GM19395 (cell line): Measurements from ENCODE around the gene SEPTIN12.
A peak's percentile ranks its signal among the peaks of the same experiment; 100 is the strongest.

Experiments
- ATAC-seq: cut with Tn5 transposase; IDR thresholded peaks from one replicate; pipeline ENCODE4 v1.9.1; 2021; ENCODE audit warnings: mild to moderate bottlenecking, moderate library complexity; ENCODE audit not compliant: unreplicated experiment

Gene SEPTIN12

GRCh38 chr16:4803401-4803844, 15.3 kb upstream of the SEPTIN12 start:
- ATAC-seq, result no peak

GRCh38 chr16:4802659-4803287, 14.6 kb upstream of the SEPTIN12 start:
- peak; percentile 89 for ATAC-seq

- peak; percentile 66 for ATAC-seq
Measured at GRCh38 chr16:4801962-4802658, 14.0 kb upstream of the SEPTIN12 start, which contains the start of gene ROGDI. ROGDI (minus strand) TSS chr16:4802633; CDS start chr16:4802571, 62 bp downstream.

- no peak for ATAC-seq
Measured at GRCh38 chr16:4801051-4801961, 13.2 kb upstream of the SEPTIN12 start.

GRCh38 chr16:4800290-4801041, 12.3 kb upstream of the SEPTIN12 start:
- ATAC-seq, result no peak

GRCh38 chr16:4799171-4799855, 11.2 kb upstream of the SEPTIN12 start:
- no peak for ATAC-seq

GRCh38 chr16:4798456-4798855, 10.3 kb upstream of the SEPTIN12 start:
- no peak for ATAC-seq

GRCh38 chr16:4797805-4798252, 9.7 kb upstream of the SEPTIN12 start:
- no peak for ATAC-seq

- no peak for ATAC-seq
Measured at GRCh38 chr16:4796982-4797804, 9.0 kb upstream of the SEPTIN12 start.

GRCh38 chr16:4795828-4796572, 7.9 kb upstream of the SEPTIN12 start:
- no peak for ATAC-seq

GRCh38 chr16:4795181-4795827, 7.2 kb upstream of the SEPTIN12 start, which contains the start of gene SMIM22:
SMIM22 (plus strand) TSS chr16:4795369; CDS start chr16:4795735, 366 bp downstream.
- no peak for ATAC-seq

GRCh38 chr16:4792951-4793513, 4.9 kb upstream of the SEPTIN12 start:
- no peak for ATAC-seq

- ATAC-seq, result no peak
Measured at GRCh38 chr16:4790871-4791270, 2.7 kb upstream of the SEPTIN12 start.

GRCh38 chr16:4790261-4790660, 2.1 kb upstream of the SEPTIN12 start:
- no peak for ATAC-seq

GRCh38 chr16:4788910-4789309, 765 bp upstream of the SEPTIN12 start:
- no peak for ATAC-seq

- ATAC-seq, result no peak
Measured at GRCh38 chr16:4788489-4788889, 344 bp upstream of the SEPTIN12 start.

GRCh38 chr16:4787068-4787467, 1.1 kb downstream of the SEPTIN12 start:
- no peak for ATAC-seq
